Uterus (tissue), 2 donors: ENCODE data around the gene GREB1.

Experiments
- POLR2A ChIP-seq, 2 donors: fragments of 450-650 bp; IDR thresholded peaks; one replicate each; pipeline ENCODE4 v1.6.1; 2016; ENCODE audit warnings: antibody characterized with exemption in 2 of 2, mild to moderate bottlenecking in 1 of 2, moderate library complexity in 1 of 2
- TF ChIP-seq, protein P1 (sequence below), 4 experiments: fragments of 200-600 bp in 2 of 4; fragments of 450-650 bp in 2 of 4; sonication (generic) in 2 of 4; IDR thresholded peaks; one replicate each; pipeline ENCODE4 v1.5.1; 2016 to 2019; ENCODE audit warnings: antibody characterized with exemption in 4 of 4, mild to moderate bottlenecking in 2 of 4, moderate library complexity in 1 of 4

DNA sequence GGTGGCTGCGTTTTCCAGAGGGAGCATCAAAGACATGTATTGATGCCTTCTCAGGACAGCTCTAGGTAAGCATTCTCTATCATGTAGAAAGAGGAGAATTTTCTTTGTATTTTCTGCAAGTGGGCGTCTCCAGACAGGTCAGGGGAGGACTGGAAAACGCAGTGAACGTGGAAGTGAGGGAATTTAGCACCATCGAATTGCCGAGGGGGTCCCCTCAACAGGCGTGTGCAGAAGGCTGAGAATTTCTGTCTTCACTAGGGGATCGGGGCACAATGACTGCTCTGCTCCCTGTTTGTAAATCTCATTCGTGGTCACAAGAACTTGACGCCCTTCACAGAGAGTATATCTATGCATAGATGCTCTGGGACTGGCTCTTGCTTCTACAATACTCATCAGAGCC is 141.1 kb downstream of the GREB1 start:
- TF ChIP-seq, protein P1, sequence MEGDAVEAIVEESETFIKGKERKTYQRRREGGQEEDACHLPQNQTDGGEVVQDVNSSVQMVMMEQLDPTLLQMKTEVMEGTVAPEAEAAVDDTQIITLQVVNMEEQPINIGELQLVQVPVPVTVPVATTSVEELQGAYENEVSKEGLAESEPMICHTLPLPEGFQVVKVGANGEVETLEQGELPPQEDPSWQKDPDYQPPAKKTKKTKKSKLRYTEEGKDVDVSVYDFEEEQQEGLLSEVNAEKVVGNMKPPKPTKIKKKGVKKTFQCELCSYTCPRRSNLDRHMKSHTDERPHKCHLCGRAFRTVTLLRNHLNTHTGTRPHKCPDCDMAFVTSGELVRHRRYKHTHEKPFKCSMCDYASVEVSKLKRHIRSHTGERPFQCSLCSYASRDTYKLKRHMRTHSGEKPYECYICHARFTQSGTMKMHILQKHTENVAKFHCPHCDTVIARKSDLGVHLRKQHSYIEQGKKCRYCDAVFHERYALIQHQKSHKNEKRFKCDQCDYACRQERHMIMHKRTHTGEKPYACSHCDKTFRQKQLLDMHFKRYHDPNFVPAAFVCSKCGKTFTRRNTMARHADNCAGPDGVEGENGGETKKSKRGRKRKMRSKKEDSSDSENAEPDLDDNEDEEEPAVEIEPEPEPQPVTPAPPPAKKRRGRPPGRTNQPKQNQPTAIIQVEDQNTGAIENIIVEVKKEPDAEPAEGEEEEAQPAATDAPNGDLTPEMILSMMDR (IDR thresholded peaks at IDR 0.05): no peak
- no peak for TF ChIP-seq POLR2A (IDR thresholded peaks at IDR 0.05)
